ENCODE data around the gene CAND2.

Gene CAND2

GRCh38 chr3:12868039-12869034 is 71.9 kb downstream of the CAND2 start:
- H3K27ac ChIP-seq, result no peak overlapping the region
- peak; percentile 97 for TF ChIP-seq CTCF (IDR thresholded peaks at IDR 0.05)
- TF ChIP-seq ZFX (IDR thresholded peaks at IDR 0.05; ENCODE audit: borderline replicate concordance), result no peak

GRCh38 chr3:12869035-12869621 is 72.6 kb downstream of the CAND2 start:
- no peak overlapping the region for H3K27ac ChIP-seq
- TF ChIP-seq ZFX (IDR thresholded peaks at IDR 0.05; ENCODE audit: borderline replicate concordance), result no peak
- TF ChIP-seq CTCF (IDR thresholded peaks at IDR 0.05), result no peak

GRCh38 chr3:12870942-12871341 is 74.5 kb downstream of the CAND2 start:
- TF ChIP-seq CTCF (IDR thresholded peaks at IDR 0.05) (no peak), ZFX (IDR thresholded peaks at IDR 0.05; ENCODE audit: borderline replicate concordance) (no peak)
- H3K27ac ChIP-seq, result no peak overlapping the region

- no peak overlapping the region for H3K27ac ChIP-seq
- TF ChIP-seq CTCF (IDR thresholded peaks at IDR 0.05), result no peak
- TF ChIP-seq ZFX (IDR thresholded peaks at IDR 0.05; ENCODE audit: borderline replicate concordance), result no peak
Observed at GRCh38 chr3:12871404-12871983, 75.0 kb downstream of the CAND2 start.

- TF ChIP-seq CTCF (IDR thresholded peaks at IDR 0.05) (peak; percentile 55), ZFX (IDR thresholded peaks at IDR 0.05; ENCODE audit: borderline replicate concordance) (no peak)
- no peak overlapping the region for H3K27ac ChIP-seq
Observed at GRCh38 chr3:12875857-12876836, 79.7 kb downstream of the CAND2 start.

- H3K27ac ChIP-seq, result no peak overlapping the region
- no peak for TF ChIP-seq CTCF (IDR thresholded peaks at IDR 0.05)
- TF ChIP-seq ZFX (IDR thresholded peaks at IDR 0.05; ENCODE audit: borderline replicate concordance), result no peak
Observed at GRCh38 chr3:12877040-12877439, 80.6 kb downstream of the CAND2 start.
